Parathyroid adenoma (tissue), 2 donors: Measurements from ENCODE around the gene RILP.

Experiments
- H2AFZ ChIP-seq: fragments of 300-600 bp; sonication (generic); one replicate; pipeline ENCODE4 v1.7.0; 2017; ENCODE audit warnings: antibody characterized with exemption, mild to moderate bottlenecking
- H3K27ac ChIP-seq: fragments of 300-600 bp; sonication (generic); one replicate; pipeline ENCODE4 v1.7.0; 2017
- H3K27me3 ChIP-seq: fragments of 300-600 bp; sonication (generic); one replicate; pipeline ENCODE4 v1.7.0; 2017; ENCODE audit warnings: low read length; ENCODE audit not compliant: control insufficient read depth, insufficient read depth
- H3K36me3 ChIP-seq: fragments of 300-600 bp; sonication (generic); one replicate; pipeline ENCODE4 v1.7.0; 2017; ENCODE audit warnings: low read length; ENCODE audit not compliant: control insufficient read depth, insufficient read depth
- H3K4me1 ChIP-seq: fragments of 300-600 bp; sonication (generic); one replicate; pipeline ENCODE4 v1.7.0; 2017; ENCODE audit warnings: control low read depth
- H3K4me2 ChIP-seq: fragments of 300-600 bp; sonication (generic); one replicate; pipeline ENCODE4 v1.7.0; 2017; ENCODE audit warnings: low read length
- H3K4me3 ChIP-seq: fragments of 300-600 bp; sonication (generic); one replicate; pipeline ENCODE4 v1.7.0; 2017; ENCODE audit warnings: low read depth, low read length
- H3K79me2 ChIP-seq: fragments of 300-600 bp; sonication (generic); one replicate; pipeline ENCODE4 v1.7.0; 2017; ENCODE audit warnings: control low read depth
- H3K9ac ChIP-seq: fragments of 300-600 bp; sonication (generic); one replicate; pipeline ENCODE4 v1.7.0; 2017; ENCODE audit warnings: mild to moderate bottlenecking
- H3K9me3 ChIP-seq: fragments of 300-600 bp; sonication (generic); one replicate; pipeline ENCODE4 v1.7.0; 2017; ENCODE audit warnings: low read length; ENCODE audit not compliant: control insufficient read depth
- CTCF ChIP-seq: fragments of 300-600 bp; sonication (generic); IDR thresholded peaks from one replicate; pipeline ENCODE4 v1.7.0; 2017; ENCODE audit warnings: antibody characterized with exemption, mild to moderate bottlenecking
- donor health status: primary hyperparathyroidism.

Gene RILP

GRCh38 chr17:1629504-1630310 lies 20.0 kb downstream of the RILP start:
- Histone ChIP-seq H3K79me2 (peaks cover 2% of the 10 kb centered on the region), H3K9me3 (no peaks in the 10 kb centered on the region)

GRCh38 chr17:1628856-1629503 lies 20.7 kb downstream of the RILP start:
- Histone ChIP-seq H3K4me2 (peak overlapping the region; percentile 100), H2AFZ (peak overlapping the region; percentile 96), H3K79me2 (peaks cover 5% of the 10 kb centered on the region), H3K9ac (peak overlapping the region; percentile 85), H3K36me3 (no peaks in the 10 kb centered on the region), H3K9me3 (no peaks in the 10 kb centered on the region), H3K4me1 (peaks cover 3% of the 10 kb centered on the region), H3K4me3 (peak overlapping the region; percentile 96), H3K27ac (peak overlapping the region; percentile 91), H3K27me3 (no peaks in the 10 kb centered on the region)
- peak; percentile 36 for TF ChIP-seq CTCF

More at GRCh38 chr17:1629504-1630310, 20.0 kb downstream of the RILP start:
- peak; percentile 52 for TF ChIP-seq CTCF
- H3K9ac ChIP-seq = no peak overlapping the region
- peaks cover 3% of the 10 kb centered on the region for H3K4me1 ChIP-seq
- H3K4me2 ChIP-seq = peak overlapping the region; percentile 100
- H3K27ac ChIP-seq = peak overlapping the region; percentile 91
- no peaks in the 10 kb centered on the region for H3K36me3 ChIP-seq
- peak overlapping the region; percentile 96 for H2AFZ ChIP-seq
- H3K27me3 ChIP-seq = no peaks in the 10 kb centered on the region
- peak overlapping the region; percentile 96 for H3K4me3 ChIP-seq

GRCh38 chr17:1627982-1628855 lies 21.4 kb downstream of the RILP start, which contains the start of gene SLC43A2:
Gene SLC43A2 (minus strand): TSS chr17:1628834. CDS start chr17:1627874, 960 bp downstream.
- Histone ChIP-seq H3K4me1 (peaks cover 3% of the 10 kb centered on the region), H3K36me3 (no peaks in the 10 kb centered on the region), H3K27me3 (no peaks in the 10 kb centered on the region), H3K9ac (peak within 1 kb of the TSS; percentile 85), H3K4me2 (peak within 1 kb of the TSS; percentile 100), H3K9me3 (no peaks in the 10 kb centered on the region), H2AFZ (peak within 1 kb of the TSS; percentile 96), H3K4me3 (peak within 1 kb of the TSS; percentile 96), H3K79me2 (peaks cover 7% of the 10 kb centered on the region), H3K27ac (peak within 1 kb of the TSS; percentile 91)
- TF ChIP-seq CTCF = no peak

GRCh38 chr17:1627182-1627981 lies 22.3 kb downstream of the RILP start:
- peaks cover 7% of the 10 kb centered on the region for H3K79me2 ChIP-seq
- no peaks in the 10 kb centered on the region for H3K27me3 ChIP-seq
- H3K9me3 ChIP-seq = no peaks in the 10 kb centered on the region
- H3K4me2 ChIP-seq = peak overlapping the region; percentile 100
- H3K9ac ChIP-seq = no peak overlapping the region
- no peaks in the 10 kb centered on the region for H3K36me3 ChIP-seq
- peak overlapping the region; percentile 96 for H2AFZ ChIP-seq
- H3K4me1 ChIP-seq = peaks cover 3% of the 10 kb centered on the region
- no peak for TF ChIP-seq CTCF
- peak overlapping the region; percentile 96 for H3K4me3 ChIP-seq
- peak overlapping the region; percentile 30 for H3K27ac ChIP-seq
